Astrocyte (in vitro differentiated cells and primary cell): ENCODE data around the gene IFIT3.

Experiments used
- CTCF ChIP-seq: IDR thresholded peaks from 2 replicates; pipeline ENCODE4 v1.5.1; 2011; ENCODE audit warnings: low read depth, mild to moderate bottlenecking, inconsistent platforms, low read length, moderate library complexity; ENCODE audit not compliant: insufficient read depth
- EZH2 ChIP-seq: IDR thresholded peaks from 2 replicates; pipeline ENCODE4 v1.6.1; 2012; ENCODE audit warnings: mild to moderate bottlenecking, low read length, inconsistent platforms; ENCODE audit not compliant: insufficient read depth

- TF ChIP-seq CTCF: no peak
- no peak for TF ChIP-seq EZH2
These were observed 9.7 kb downstream of the IFIT3 start for GRCh38 chr10:89337484-89337883.
